Loucy (cell line): Measurements from ENCODE around the gene SCN8A.

Experiments
- EZH2phosphoT487 ChIP-seq: fragments of 200-600 bp; IDR thresholded peaks from 2 replicates; pipeline ENCODE4 v1.6.1; 2018; ENCODE audit warnings: antibody characterized with exemption, mild to moderate bottlenecking, moderate library complexity, borderline replicate concordance
- TF ChIP-seq, protein P1 (sequence below): fragments of 200-600 bp; sonication (generic); conservative IDR thresholded peaks from 2 replicates; pipeline ENCODE4 v1.5.1; 2014; ENCODE audit warnings: mild to moderate bottlenecking, antibody characterized with exemption, low read length

- TF ChIP-seq, protein P1, sequence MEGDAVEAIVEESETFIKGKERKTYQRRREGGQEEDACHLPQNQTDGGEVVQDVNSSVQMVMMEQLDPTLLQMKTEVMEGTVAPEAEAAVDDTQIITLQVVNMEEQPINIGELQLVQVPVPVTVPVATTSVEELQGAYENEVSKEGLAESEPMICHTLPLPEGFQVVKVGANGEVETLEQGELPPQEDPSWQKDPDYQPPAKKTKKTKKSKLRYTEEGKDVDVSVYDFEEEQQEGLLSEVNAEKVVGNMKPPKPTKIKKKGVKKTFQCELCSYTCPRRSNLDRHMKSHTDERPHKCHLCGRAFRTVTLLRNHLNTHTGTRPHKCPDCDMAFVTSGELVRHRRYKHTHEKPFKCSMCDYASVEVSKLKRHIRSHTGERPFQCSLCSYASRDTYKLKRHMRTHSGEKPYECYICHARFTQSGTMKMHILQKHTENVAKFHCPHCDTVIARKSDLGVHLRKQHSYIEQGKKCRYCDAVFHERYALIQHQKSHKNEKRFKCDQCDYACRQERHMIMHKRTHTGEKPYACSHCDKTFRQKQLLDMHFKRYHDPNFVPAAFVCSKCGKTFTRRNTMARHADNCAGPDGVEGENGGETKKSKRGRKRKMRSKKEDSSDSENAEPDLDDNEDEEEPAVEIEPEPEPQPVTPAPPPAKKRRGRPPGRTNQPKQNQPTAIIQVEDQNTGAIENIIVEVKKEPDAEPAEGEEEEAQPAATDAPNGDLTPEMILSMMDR: no peak
- TF ChIP-seq EZH2phosphoT487: no peak
Measured at GRCh38 chr12:51626115-51626514, 35.1 kb downstream of the SCN8A start.
